GM12878 (cell line): Measurements from ENCODE around the gene KPTN. TPM values are rescaled to one million over a fixed set of nuclear protein-coding genes. Genes with fewer than 3 reads are reported as not detected.

Experiments
- ATAC-seq: fragments of 200-7000 bp; cut with Tn5 transposase; 3 replicates; pipeline ENCODE4 v1.9.1; 2020; ENCODE audit warnings: mild to moderate bottlenecking, moderate library complexity
- BruUV-seq: library from RNA; stranded (reverse); fragments of 400-500 nt; replicated peaks from 2 replicates; lab custom pipeline; 2021; lab: Mats Ljungman, UMichigan
- CTCF ChIA-PET: fragments of 300-600 bp; sonication (Branson Sonifier 250); formaldehyde crosslinking; extraction: SDS; loops from one replicate; lab custom pipeline; 2021; ENCODE audit warnings: inconsistent platforms; lab: Yijun Ruan, JAX
- POLR2A ChIA-PET: fragments of 350-600 bp; formaldehyde crosslinking; extraction: SDS; loops from one replicate; lab custom pipeline; 2021; ENCODE audit warnings: inconsistent platforms; lab: Charles Lee
- RAD21 ChIA-PET: fragments of 300-600 bp; sonication (Branson Sonifier 250); formaldehyde crosslinking; loops from one replicate; lab custom pipeline; 2023; ENCODE audit warnings: antibody characterized with exemption; ENCODE audit not compliant: unreplicated experiment; lab: Charles Lee
- SMC1A ChIA-PET: fragments of 300-600 bp; sonication (Branson Sonifier 250); formaldehyde crosslinking; loops from one replicate; lab custom pipeline; 2023; ENCODE audit not compliant: unreplicated experiment, uncharacterized antibody; lab: Charles Lee
- DNase-seq: peaks from one replicate; pipeline ENCODE4 v3.0.0-alpha.2; 2011; ENCODE audit warnings: low read depth, low spot score
- FAIRE-seq: peaks from 3 replicates; lab custom pipeline; 2011; peaks lifted over from hg19 to GRCh38; lab: Jason Lieb, UNC
- H2AFZ ChIP-seq: 2 replicates; pipeline ENCODE4 v1.6.0; 2011; ENCODE audit warnings: low read depth, low read length, control low read depth; ENCODE audit not compliant: control insufficient read depth
- H3K27ac ChIP-seq: 2 replicates; pipeline ENCODE4 v1.5.1; 2011; ENCODE audit warnings: control low read depth; ENCODE audit not compliant: control insufficient read depth, insufficient read depth
- H3K27me3 ChIP-seq, 2 experiments: replicated peaks in 1 of 2; 2 replicates each; pipeline versions ENCODE4 v1.6.0 to v1.6.1; 2011; ENCODE audit warnings: low read length in 1 of 2; ENCODE audit not compliant: control insufficient read depth in 2 of 2, insufficient read depth in 2 of 2
- H3K36me3 ChIP-seq, 2 experiments: 2 replicates each; pipeline ENCODE4 v1.5.1; 2011; ENCODE audit warnings: low read length in 1 of 2; ENCODE audit not compliant: control insufficient read depth in 2 of 2, insufficient read depth in 2 of 2
- H3K4me1 ChIP-seq: 2 replicates; pipeline ENCODE4 v1.6.1; 2011; ENCODE audit warnings: mild to moderate bottlenecking, low read length, moderate library complexity, mixed read lengths; ENCODE audit not compliant: control insufficient read depth, insufficient read depth
- H3K4me2 ChIP-seq: 2 replicates; pipeline ENCODE4 v1.6.0; 2011; ENCODE audit warnings: control low read depth; ENCODE audit not compliant: control insufficient read depth, insufficient read depth
- H3K4me3 ChIP-seq: fragments of 200-600 bp; sonication (generic); 2 replicates; pipeline ENCODE4 v1.5.1; 2016
- H3K79me2 ChIP-seq: 2 replicates; pipeline ENCODE4 v1.6.0; 2011; ENCODE audit warnings: low read length; ENCODE audit not compliant: control insufficient read depth, insufficient read depth
- H3K9ac ChIP-seq: 2 replicates; pipeline ENCODE4 v1.8.0; 2011; ENCODE audit warnings: low read length, control low read depth, mixed read lengths; ENCODE audit not compliant: control insufficient read depth, insufficient read depth
- H3K9me3 ChIP-seq: replicated peaks from 3 replicates; pipeline ENCODE4 v1.5.1; 2011; ENCODE audit warnings: mild to moderate bottlenecking, low read length; ENCODE audit not compliant: control insufficient read depth, insufficient read depth
- H4K20me1 ChIP-seq: 2 replicates; pipeline ENCODE4 v1.6.0; 2011; ENCODE audit not compliant: control insufficient read depth, insufficient read depth
- ATF7 ChIP-seq: fragments of 450-650 bp; IDR thresholded peaks from 2 replicates; pipeline ENCODE4 v1.6.1; 2016; ENCODE audit warnings: low read depth, mild to moderate bottlenecking
- BHLHE40 ChIP-seq, 2 experiments: fragments of 450-650 bp in 1 of 2; IDR thresholded peaks; 2 replicates each; pipeline ENCODE4 v1.6.1; 2011 to 2017; ENCODE audit warnings: low read depth in 2 of 2, borderline replicate concordance in 1 of 2, improper control_type of control experiment in 1 of 2, low read length in 1 of 2, mild to moderate bottlenecking in 1 of 2
- NFXL1 ChIP-seq: fragments of 450-650 bp; IDR thresholded peaks from 2 replicates; pipeline ENCODE4 v1.6.1; 2017; ENCODE audit warnings: antibody characterized with exemption, mild to moderate bottlenecking, borderline replicate concordance
- NFYB ChIP-seq: IDR thresholded peaks from 2 replicates; pipeline ENCODE4 v1.6.1; 2011; ENCODE audit warnings: low read depth, mild to moderate bottlenecking, low read length, improper control_type of control experiment, moderate library complexity; ENCODE audit not compliant: insufficient read depth
- NRF1 ChIP-seq: conservative IDR thresholded peaks from 2 replicates; pipeline ENCODE4 v1.6.1; 2011; ENCODE audit warnings: mild to moderate bottlenecking, low read depth, low read length, improper control_type of control experiment
- PAX5 ChIP-seq: IDR thresholded peaks from 2 replicates; pipeline ENCODE4 v1.6.1; 2011; ENCODE audit warnings: low read depth, low read length, borderline replicate concordance
- PAX8 ChIP-seq: fragments of 450-650 bp; IDR thresholded peaks from 2 replicates; pipeline ENCODE4 v1.6.1; 2017; ENCODE audit warnings: mild to moderate bottlenecking, moderate library complexity
- TBL1XR1 ChIP-seq: IDR thresholded peaks from 2 replicates; pipeline ENCODE4 v1.6.1; 2012; ENCODE audit warnings: low read depth, low read length, improper control_type of control experiment
- TCF3 ChIP-seq: IDR thresholded peaks from 2 replicates; pipeline ENCODE4 v1.6.1; 2012; ENCODE audit warnings: low read depth, mild to moderate bottlenecking, low read length, borderline replicate concordance; ENCODE audit not compliant: insufficient read depth
- ZBED1 ChIP-seq: IDR thresholded peaks from 2 replicates; pipeline ENCODE4 v1.6.1; 2016; ENCODE audit warnings: borderline replicate concordance
- WGBS: methylation state at CpG from one replicate; pipeline ENCODE4 v1.1.6; 2016; ENCODE audit warnings: low lambda C conversion rate; ENCODE audit not compliant: insufficient replicate concordance, insufficient coverage; ENCODE audit errors: missing lambda C conversion rate; 5-methylcytosine and 5-hydroxymethylcytosine counted together
- in situ Hi-C: fragments of 300-500 bp; cut with MboI; formaldehyde crosslinking; loops from 9 replicates; pipeline ENCODE4 v1.14.3; 2018; ENCODE audit warnings: mixed read lengths
- intact Hi-C: fragments of 100-400 bp; cut with micrococcal nuclease; formaldehyde crosslinking; loops from one replicate; pipeline ENCODE4 v1.14.2; 2022; ENCODE audit not compliant: unreplicated experiment
- polyA plus RNA-seq, 11 experiments: library from polyadenylated mRNA; depleted of rRNA in 4 of 11; unstranded in 6 of 11; stranded (reverse) in 5 of 11; fragments of >200 nt; fragmentation: Nextera tagmentation in 4 of 11; fragmentation: Illumina TruSeq in 1 of 11; extraction: Ambion mirVana in 4 of 11; extraction: Trizol in 1 of 11; gene quantifications; 1 replicate in 1 of 11; 2 replicates in 10 of 11; pipeline versions ENCODE4 v1.2.1 to v1.2.3, GENCODE V29; 2011 to 2016; ENCODE audit warnings: inconsistent platforms in 2 of 11, missing spikeins in 2 of 11, low read depth in 1 of 11
- total RNA-seq, 4 experiments: library from RNA; depleted of rRNA in 3 of 4; stranded (reverse); fragments of >200 nt in 3 of 4; fragmentation: Illumina TruSeq in 1 of 4; extraction: Trizol in 1 of 4; gene quantifications; 2 replicates each; pipeline versions ENCODE4 v1.2.1 to v1.2.3, GENCODE V29; 2013 to 2021
- TF ChIP-seq, protein P1 (sequence below): fragments of 450-650 bp; IDR thresholded peaks from 2 replicates; pipeline ENCODE4 v1.6.1; 2017; ENCODE audit warnings: mild to moderate bottlenecking, moderate library complexity
- TF ChIP-seq, protein P2 (sequence below): fragments of 450-650 bp; IDR thresholded peaks from 2 replicates; pipeline ENCODE4 v1.6.1; 2016; ENCODE audit warnings: mild to moderate bottlenecking
- TF ChIP-seq, protein P3 (sequence below): fragments of 450-650 bp; IDR thresholded peaks from 2 replicates; pipeline ENCODE4 v1.6.1; 2018; ENCODE audit warnings: borderline replicate concordance, mild to moderate bottlenecking; ENCODE audit not compliant: partially characterized antibody

KPTN gene
- total and polyA plus RNA-seq, 10 of the 15 experiments (the other 5 are each of a cell fraction or from before 2014, with no cell fraction given), result 0.60 to 10.1 (median 6.0) TPM

DNA sequence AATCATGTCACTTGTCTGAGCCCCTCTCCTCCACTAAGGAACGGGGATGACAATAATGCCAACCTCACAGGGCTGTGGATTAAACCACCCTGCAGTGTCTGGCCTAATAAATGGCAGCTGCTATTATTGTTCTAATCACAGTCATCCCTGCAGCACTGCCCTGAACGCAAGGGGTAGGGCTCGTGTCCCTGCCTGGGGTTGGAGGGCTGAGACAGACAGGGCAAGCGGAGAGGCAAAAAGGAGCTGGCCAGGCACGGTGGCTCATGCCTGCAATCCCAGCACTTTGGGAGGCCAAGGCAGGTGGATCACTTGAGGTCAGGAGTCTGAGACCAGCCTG, 10.2 kb upstream of the KPTN start (continued):
- TF ChIP-seq TCF3, result no peak

DNA sequence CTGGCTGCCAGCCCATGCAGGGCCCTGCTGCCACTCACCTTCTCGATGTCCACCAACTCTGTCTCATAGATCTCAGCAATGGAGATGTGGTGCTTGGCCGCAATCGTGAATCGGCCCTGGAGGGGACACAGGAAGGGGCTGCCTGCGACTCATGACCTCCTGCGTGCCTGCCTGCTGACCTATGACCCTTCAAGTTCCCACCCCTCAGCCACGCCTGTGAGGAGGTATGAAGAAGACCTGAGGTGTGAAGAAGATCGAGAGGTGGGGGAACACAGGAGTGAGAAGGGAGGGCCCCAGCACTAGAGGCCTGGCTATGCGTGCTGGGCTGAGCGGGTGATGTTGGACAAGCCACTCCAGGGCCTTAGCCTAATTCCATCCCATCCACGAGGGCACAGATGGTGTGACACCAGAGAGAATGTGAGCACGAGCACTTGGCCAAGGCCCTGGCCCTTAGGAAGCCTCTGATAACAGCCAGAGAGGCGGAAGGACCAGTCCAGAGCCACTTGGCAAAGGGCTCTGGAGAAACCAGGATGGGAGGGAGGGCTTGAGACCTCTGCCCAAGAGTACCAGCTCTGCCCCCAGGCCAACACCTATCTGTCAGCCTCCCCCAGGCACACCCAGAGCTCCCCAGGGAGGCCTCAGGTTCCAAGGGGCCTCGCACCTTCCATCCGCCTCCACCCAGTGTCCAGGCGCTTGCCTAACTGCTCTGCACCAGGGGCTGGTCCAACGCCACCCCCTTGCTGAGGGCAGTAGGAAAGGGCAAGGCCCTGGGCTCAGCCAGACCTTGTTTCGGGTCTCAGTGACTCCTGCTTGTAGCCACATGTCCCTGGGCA, 9.6 kb upstream of the KPTN start:
- no peak overlapping the region for H2AFZ ChIP-seq
- no TSS peak for BruUV-seq
- ChIA-PET POLR2A (no interaction called here), RAD21 (no interaction called here), SMC1A (no interaction called here), CTCF (no interaction called here)
- intact Hi-C loops (no loop called here), in situ Hi-C loops (no loop called here)
- no peaks in the 10 kb centered on the region for H3K79me2 ChIP-seq
- no peak overlapping the region for H3K4me2 ChIP-seq
- no peaks in the 10 kb centered on the region for H3K27me3 ChIP-seq
- H3K4me3 ChIP-seq, result no peak overlapping the region
- FAIRE-seq (no peak), DNase-seq (no peak), ATAC-seq (no peak)
- no peaks in the 10 kb centered on the region for H3K9me3 ChIP-seq
- no peak overlapping the region for H3K9ac ChIP-seq
- H4K20me1 ChIP-seq, result no peaks in the 10 kb centered on the region; the same call in 1 of the 2 replicates
- no peak overlapping the region for H3K27ac ChIP-seq
- peaks cover 18 to 34% of the 10 kb centered on the region in 2 experiments for H3K36me3 ChIP-seq
- H3K4me1 ChIP-seq, result no peaks in the 10 kb centered on the region
- 91% methylated on average over 18 of the region's 18 CpGs for WGBS
- no peak for TF ChIP-seq PAX5
- TF ChIP-seq, protein P1, sequence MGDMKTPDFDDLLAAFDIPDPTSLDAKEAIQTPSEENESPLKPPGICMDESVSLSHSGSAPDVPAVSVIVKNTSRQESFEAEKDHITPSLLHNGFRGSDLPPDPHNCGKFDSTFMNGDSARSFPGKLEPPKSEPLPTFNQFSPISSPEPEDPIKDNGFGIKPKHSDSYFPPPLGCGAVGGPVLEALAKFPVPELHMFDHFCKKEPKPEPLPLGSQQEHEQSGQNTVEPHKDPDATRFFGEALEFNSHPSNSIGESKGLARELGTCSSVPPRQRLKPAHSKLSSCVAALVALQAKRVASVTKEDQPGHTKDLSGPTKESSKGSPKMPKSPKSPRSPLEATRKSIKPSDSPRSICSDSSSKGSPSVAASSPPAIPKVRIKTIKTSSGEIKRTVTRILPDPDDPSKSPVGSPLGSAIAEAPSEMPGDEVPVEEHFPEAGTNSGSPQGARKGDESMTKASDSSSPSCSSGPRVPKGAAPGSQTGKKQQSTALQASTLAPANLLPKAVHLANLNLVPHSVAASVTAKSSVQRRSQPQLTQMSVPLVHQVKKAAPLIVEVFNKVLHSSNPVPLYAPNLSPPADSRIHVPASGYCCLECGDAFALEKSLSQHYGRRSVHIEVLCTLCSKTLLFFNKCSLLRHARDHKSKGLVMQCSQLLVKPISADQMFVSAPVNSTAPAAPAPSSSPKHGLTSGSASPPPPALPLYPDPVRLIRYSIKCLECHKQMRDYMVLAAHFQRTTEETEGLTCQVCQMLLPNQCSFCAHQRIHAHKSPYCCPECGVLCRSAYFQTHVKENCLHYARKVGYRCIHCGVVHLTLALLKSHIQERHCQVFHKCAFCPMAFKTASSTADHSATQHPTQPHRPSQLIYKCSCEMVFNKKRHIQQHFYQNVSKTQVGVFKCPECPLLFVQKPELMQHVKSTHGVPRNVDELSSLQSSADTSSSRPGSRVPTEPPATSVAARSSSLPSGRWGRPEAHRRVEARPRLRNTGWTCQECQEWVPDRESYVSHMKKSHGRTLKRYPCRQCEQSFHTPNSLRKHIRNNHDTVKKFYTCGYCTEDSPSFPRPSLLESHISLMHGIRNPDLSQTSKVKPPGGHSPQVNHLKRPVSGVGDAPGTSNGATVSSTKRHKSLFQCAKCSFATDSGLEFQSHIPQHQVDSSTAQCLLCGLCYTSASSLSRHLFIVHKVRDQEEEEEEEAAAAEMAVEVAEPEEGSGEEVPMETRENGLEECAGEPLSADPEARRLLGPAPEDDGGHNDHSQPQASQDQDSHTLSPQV, result no peak
- TF ChIP-seq PAX8, result no peak
- TF ChIP-seq, protein P2, sequence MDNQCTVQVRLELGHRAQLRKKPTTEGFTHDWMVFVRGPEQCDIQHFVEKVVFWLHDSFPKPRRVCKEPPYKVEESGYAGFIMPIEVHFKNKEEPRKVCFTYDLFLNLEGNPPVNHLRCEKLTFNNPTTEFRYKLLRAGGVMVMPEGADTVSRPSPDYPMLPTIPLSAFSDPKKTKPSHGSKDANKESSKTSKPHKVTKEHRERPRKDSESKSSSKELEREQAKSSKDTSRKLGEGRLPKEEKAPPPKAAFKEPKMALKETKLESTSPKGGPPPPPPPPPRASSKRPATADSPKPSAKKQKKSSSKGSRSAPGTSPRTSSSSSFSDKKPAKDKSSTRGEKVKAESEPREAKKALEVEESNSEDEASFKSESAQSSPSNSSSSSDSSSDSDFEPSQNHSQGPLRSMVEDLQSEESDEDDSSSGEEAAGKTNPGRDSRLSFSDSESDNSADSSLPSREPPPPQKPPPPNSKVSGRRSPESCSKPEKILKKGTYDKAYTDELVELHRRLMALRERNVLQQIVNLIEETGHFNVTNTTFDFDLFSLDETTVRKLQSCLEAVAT, result no peak
- TF ChIP-seq TBL1XR1, result no peak
- TF ChIP-seq, protein P3, sequence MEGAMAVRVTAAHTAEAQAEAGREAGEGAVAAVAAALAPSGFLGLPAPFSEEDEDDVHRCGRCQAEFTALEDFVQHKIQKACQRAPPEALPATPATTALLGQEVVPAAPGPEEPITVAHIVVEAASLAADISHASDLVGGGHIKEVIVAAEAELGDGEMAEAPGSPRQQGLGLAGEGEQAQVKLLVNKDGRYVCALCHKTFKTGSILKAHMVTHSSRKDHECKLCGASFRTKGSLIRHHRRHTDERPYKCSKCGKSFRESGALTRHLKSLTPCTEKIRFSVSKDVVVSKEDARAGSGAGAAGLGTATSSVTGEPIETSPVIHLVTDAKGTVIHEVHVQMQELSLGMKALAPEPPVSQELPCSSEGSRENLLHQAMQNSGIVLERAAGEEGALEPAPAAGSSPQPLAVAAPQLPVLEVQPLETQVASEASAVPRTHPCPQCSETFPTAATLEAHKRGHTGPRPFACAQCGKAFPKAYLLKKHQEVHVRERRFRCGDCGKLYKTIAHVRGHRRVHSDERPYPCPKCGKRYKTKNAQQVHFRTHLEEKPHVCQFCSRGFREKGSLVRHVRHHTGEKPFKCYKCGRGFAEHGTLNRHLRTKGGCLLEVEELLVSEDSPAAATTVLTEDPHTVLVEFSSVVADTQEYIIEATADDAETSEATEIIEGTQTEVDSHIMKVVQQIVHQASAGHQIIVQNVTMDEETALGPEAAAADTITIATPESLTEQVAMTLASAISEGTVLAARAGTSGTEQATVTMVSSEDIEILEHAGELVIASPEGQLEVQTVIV, result no peak
- TF ChIP-seq ATF7, result no peak
- no peak for TF ChIP-seq ZBED1
- no peak for TF ChIP-seq NFXL1
- TF ChIP-seq BHLHE40 (IDR thresholded peaks at IDR 0.05; ENCODE audit: borderline replicate concordance in 1 of 2, low read depth in 2 of 2, low read length in 1 of 2), result no peak
- TF ChIP-seq NFYB, result no peak
- no peak for TF ChIP-seq NRF1
